ENCODE results near the gene TSHZ3. TPM values are rescaled to one million over a fixed set of nuclear protein-coding genes. Genes with fewer than 3 reads are reported as not detected.

TSHZ3 gene
- total RNA-seq, 1 donor from 2014 or later = 21.2 TPM

GRCh38 chr19:31279436-31279765, 69.8 kb downstream of the TSHZ3 start:
- H3K9me3 Mint-ChIP-seq = no peaks in the 10 kb centered on the region
- peaks cover 5% of the 10 kb centered on the region for H3K27me3 Mint-ChIP-seq
- H3K4me3 Mint-ChIP-seq = no peak overlapping the region
- H3K27ac Mint-ChIP-seq = no peak overlapping the region
- no peak for TF ChIP-seq CTCF (conservative IDR thresholded peaks at IDR 0.05)
- DNase-seq (ENCODE audit: extremely low spot score, unreplicated experiment) = no peak
- H3K4me1 Mint-ChIP-seq (ENCODE audit: unreplicated experiment) = peaks cover 15% of the 10 kb centered on the region
- peaks cover 20% of the 10 kb centered on the region for H3K36me3 Mint-ChIP-seq

GRCh38 chr19:31278555-31279435, 70.4 kb downstream of the TSHZ3 start:
- Mint-ChIP-seq H3K27ac (no peak overlapping the region), H3K4me3 (no peak overlapping the region), H3K27me3 (peaks cover 3% of the 10 kb centered on the region), H3K9me3 (no peaks in the 10 kb centered on the region), H3K4me1 (ENCODE audit: unreplicated experiment) (peaks cover 13% of the 10 kb centered on the region), H3K36me3 (peaks cover 21% of the 10 kb centered on the region)
- DNase-seq (ENCODE audit: extremely low spot score, unreplicated experiment) = no peak
- no peak for TF ChIP-seq CTCF (conservative IDR thresholded peaks at IDR 0.05)

GRCh38 chr19:31277516-31277915, 71.7 kb downstream of the TSHZ3 start:
- Mint-ChIP-seq H3K4me1 (ENCODE audit: unreplicated experiment) (peaks cover 18% of the 10 kb centered on the region), H3K27ac (no peak overlapping the region), H3K36me3 (peaks cover 24% of the 10 kb centered on the region), H3K4me3 (no peak overlapping the region), H3K27me3 (peaks cover 3% of the 10 kb centered on the region), H3K9me3 (no peaks in the 10 kb centered on the region)
- DNase-seq (ENCODE audit: extremely low spot score, unreplicated experiment) = no peak
- TF ChIP-seq CTCF (conservative IDR thresholded peaks at IDR 0.05) = no peak

- TF ChIP-seq CTCF (conservative IDR thresholded peaks at IDR 0.05) = no peak
- no peak overlapping the region for H3K27ac Mint-ChIP-seq
- H3K9me3 Mint-ChIP-seq = no peaks in the 10 kb centered on the region
- no peak for DNase-seq (ENCODE audit: extremely low spot score, unreplicated experiment)
- H3K27me3 Mint-ChIP-seq = peaks cover under 1% of the 10 kb centered on the region
- H3K4me1 Mint-ChIP-seq (ENCODE audit: unreplicated experiment) = peaks cover 15% of the 10 kb centered on the region
- H3K4me3 Mint-ChIP-seq = no peak overlapping the region
- peaks cover 25% of the 10 kb centered on the region for H3K36me3 Mint-ChIP-seq
Observed at GRCh38 chr19:31276831-31277230, 72.4 kb downstream of the TSHZ3 start.

GRCh38 chr19:31275068-31275334, 74.2 kb downstream of the TSHZ3 start:
- TF ChIP-seq CTCF (conservative IDR thresholded peaks at IDR 0.05) = no peak
- no peaks in the 10 kb centered on the region for H3K9me3 Mint-ChIP-seq
- DNase-seq (ENCODE audit: extremely low spot score, unreplicated experiment) = no peak
- peaks cover 22% of the 10 kb centered on the region for H3K4me1 Mint-ChIP-seq (ENCODE audit: unreplicated experiment)
- H3K27me3 Mint-ChIP-seq = no peaks in the 10 kb centered on the region
- no peak overlapping the region for H3K4me3 Mint-ChIP-seq
- H3K27ac Mint-ChIP-seq = no peak overlapping the region
- H3K36me3 Mint-ChIP-seq = peaks cover 25% of the 10 kb centered on the region

Data from type B pancreatic cell (in vitro differentiated cells).